Fibroblast of skin of left quadriceps (primary cell): ENCODE data around the gene TRIL.

ENCODE experiments used
- DNase-seq, 2 experiments: peaks; one replicate each; pipeline ENCODE4 v3.0.0-alpha.2; 2013; ENCODE audit warnings: low read depth in 2 of 2

The TRIL gene

DNA sequence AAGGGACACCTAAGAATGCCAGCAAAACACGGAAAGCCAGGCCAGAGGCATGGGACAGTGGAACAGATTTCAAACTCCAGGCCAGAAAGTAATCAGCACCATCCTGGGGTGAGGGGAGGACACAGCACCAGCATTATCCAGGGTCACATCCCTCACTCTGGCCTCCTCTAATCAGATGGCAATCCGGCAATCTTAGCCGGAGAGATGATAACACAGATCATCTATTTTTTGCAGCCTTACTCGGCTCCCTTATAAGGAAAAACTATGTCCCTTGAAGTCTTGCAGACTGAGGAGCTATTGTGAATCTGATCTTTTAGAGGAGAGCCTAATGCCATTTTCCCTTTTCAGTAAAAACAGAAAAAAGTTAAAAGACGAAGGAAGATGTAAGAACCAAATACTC lies 16.5 kb downstream of the TRIL start:
- no peak for DNase-seq

DNA sequence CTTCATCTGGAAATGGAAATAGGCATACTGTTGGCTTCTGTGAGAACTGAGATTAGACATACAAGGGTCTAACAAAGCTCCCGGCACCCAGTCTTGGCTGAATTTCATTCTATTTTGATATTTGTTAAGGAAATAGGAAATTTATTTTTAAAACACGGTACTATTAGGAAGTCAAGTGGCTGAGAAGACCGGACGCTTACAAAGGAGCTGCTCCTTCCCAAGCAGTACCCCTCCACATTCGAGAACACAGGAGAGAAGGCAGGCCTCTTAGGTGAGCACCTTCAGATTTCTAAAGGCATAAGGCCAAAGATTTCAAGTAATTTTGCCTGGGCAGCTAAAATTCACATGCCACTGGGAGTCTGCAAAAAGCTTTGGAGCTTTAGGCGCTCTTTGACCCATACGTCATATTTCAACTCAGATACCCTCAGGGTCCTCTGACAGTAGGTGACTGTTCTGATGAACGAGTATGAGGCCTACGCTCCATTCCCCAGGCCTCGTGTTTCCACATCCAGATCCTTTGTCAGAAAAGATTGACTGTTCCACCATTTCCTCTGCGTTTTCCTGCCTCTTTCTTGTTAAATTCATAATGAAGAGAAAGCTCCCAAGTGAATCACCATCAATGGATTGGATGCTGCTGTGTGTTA lies 17.3 kb downstream of the TRIL start:
- no peak for DNase-seq

DNA sequence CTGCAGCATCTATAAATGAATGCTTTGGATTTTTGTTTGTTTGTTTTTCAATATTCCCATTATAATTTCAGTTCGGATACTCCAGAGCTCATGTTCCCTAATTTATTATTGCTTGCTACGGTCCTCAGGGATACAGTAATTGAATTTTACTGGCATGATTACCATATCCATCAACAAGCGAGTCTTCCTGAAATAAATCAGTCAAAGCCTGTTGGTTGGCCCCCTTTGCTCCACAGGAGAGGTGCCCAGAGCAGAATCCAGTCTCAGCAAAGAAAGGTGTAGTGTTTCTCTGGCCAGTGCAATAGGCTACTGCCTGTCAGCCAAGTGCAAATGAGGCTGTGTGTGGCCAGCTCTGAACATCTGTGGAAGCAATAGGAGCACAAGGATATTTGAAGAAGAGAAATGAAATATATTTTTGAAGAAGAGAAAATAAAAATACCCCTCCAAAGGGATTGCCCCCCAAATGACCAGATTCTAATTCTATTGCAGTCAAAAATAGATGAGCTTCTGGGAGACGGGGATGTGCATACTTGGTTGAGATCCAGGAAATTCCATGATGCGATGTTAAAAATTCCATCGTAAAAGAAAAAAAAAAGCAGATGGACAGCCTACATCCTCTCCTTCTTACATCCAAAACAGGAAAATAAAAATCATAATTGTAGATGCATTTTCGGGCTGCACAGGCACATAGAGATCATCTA lies 18.1 kb downstream of the TRIL start:
- DNase-seq: peak in 1 of 2 experiments; percentile 47

DNA sequence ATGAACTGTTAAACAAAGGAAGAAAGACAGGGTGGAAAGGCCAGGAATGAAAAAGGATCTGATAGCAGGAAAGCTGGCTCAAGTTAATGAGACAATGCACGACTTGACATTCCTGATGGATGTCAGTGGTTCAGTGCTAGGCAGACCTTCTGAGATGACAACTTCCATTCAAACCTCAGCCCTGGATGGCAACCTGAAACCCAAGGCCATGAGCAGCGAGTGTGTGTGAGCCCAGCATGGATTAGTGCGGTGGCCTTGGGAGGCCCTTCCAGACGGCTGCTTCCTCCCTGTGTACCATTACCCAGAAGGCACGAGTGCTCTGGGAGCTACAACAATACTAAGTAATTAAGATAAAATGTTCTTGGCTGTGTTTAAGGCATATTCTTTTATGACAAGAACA lies 18.8 kb downstream of the TRIL start:
- no peak for DNase-seq

- DNase-seq: no peak
Observed at GRCh38 chr7:28937619-28938018, 20.5 kb downstream of the TRIL start.

- DNase-seq: no peak
Observed at GRCh38 chr7:28937103-28937502, 21.0 kb downstream of the TRIL start.

DNA sequence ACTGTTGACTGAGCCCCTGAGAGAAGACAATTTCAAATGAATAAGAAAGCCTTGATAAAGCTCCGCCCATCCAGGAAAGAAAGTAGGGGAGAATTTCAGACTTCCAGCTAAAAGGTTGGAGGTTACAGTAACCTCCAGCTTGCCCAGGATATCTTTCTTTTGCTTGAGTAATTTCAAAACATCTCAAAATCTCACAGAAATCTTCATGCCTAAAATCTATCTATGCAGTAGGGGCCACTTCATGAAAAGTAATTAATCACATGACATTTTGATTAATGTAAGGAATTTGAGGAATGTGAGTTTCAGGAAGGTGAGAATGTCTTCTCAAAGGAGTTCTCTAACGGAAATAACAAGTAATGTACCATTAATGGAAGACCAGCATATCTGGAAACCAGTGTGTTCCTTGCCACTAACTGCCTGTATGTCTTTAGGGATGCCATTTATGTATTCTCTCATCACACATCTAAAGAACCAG lies 24.2 kb downstream of the TRIL start:
- DNase-seq: no peak

- no peak for DNase-seq
Observed at GRCh38 chr7:28931565-28931964, 26.6 kb downstream of the TRIL start.

DNA sequence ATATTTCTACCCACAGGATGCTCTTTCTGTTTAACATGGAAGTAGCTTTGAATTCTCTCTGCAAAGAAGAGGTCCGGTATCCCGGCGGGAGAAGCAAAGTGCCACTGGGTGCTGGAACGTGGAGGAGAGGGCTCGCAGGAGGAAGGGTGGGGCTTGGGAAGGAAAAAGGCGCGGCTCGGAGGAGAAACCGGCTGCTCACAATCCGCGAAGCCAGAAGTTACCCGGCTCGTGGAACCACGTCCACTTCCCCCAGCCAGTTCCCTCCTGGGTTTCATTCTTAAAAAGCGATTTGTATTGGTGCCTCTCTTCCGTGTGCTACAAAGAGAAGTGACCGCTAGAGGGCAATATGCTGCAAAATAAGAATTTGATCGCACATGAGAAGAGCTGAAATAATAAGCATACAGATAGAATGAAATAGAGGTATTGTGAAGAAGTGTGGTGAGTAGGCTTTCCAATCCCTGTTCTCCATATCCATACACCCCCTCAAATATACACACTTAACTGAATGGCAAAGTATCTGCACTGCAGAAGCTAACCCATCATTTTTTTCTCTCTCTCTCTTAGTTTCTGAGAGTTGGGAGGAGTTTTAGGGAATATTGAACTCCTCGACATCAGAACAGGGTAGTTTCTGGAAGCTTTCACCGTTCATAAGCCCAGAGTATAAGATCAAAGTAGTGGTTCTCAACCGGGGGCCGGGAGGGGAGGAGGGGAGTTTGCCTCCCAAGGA lies 31.1 kb downstream of the TRIL start:
- peak; percentile 77 to 81 for DNase-seq

DNA sequence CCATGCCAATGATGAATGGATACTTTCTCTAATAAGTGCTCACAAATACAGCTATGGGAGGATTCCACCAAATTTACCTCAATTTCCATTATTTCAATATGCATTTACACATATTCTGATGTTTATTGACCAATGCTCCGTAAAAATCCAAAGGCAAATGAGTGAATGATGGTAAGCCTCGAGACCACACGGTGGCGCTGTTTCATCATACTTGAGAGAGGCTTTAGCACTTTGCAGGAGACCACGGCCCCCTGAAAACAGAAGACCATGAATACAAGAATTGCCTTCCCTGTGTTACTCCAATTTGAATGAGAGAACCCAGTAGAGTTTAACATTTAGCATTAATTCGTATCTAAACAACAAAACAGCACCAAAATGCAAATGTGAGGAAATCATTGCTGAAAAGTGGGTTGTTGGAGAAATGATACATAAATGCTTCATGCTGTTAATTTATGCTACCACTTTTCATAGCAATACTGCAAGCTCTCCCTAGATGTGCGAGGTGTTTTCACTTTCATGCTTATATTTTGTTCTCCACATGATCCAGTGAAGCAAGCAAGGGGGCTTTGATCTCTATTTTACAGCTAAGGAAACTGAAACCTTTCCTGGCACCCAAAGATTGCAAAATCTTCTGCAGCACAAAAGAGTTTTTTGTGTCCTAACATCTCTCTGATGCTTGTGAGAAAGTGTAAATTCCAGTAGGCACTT lies 35.4 kb downstream of the TRIL start:
- DNase-seq: peak; percentile 51 to 58

- DNase-seq: peak in 1 of 2 experiments; percentile 47
Observed at GRCh38 chr7:28921822-28922221, 36.3 kb downstream of the TRIL start.

- no peak for DNase-seq
Observed at GRCh38 chr7:28920424-28920823, 37.7 kb downstream of the TRIL start.

GRCh38 chr7:28919510-28919909 lies 38.6 kb downstream of the TRIL start:
- no peak for DNase-seq

GRCh38 chr7:28908775-28909174 lies 49.4 kb downstream of the TRIL start:
- DNase-seq: no peak

- DNase-seq: no peak
Observed at GRCh38 chr7:28905464-28905863, 52.7 kb downstream of the TRIL start.

- no peak for DNase-seq
Observed at GRCh38 chr7:28904578-28905048, 53.5 kb downstream of the TRIL start.

DNA sequence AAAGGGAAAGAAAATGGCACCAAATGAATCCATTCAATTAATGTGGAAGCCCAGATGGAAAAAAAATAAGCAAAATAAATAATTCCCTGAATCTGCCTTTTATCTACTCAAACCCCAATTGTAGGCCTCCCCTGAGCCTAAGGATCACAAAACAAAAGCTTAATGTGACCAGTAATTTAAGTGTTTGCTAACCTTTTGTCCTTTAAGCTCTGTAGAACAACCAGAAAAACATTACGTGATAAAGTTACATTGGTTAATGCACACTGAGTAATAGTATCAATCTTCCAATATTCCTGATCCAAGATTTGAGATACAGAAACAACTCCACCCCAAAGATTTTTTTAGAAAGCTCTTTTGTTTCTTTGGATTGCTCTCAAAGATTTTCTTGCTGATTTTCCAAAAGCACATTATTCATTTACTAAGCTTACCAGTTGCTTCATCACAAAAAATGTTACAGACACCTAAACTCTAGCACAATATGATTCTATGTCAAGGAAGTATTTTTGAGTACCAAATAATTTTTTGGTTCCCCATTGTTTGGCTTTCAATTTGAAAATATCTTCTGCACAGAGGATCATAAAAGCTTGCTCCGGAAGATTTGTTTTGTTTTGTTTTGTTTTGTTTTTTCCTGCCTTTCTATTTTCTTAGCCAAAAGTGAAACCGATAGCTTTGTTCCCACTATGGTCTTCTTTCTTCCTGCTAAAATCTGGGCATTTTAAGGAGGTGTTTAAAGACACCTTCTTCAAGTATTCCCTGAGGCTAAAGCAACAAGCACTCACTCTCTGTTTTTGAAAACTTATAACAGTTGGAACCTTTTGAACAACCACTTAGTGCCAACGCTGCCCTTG lies 54.2 kb downstream of the TRIL start:
- DNase-seq: no peak
